Transverse colon (tissue), 3 donors: ENCODE data around the gene PNLIP.

Experiments
- POLR2A ChIP-seq: fragments of 450-650 bp; IDR thresholded peaks from one replicate; pipeline ENCODE4 v1.6.1; 2016; ENCODE audit warnings: antibody characterized with exemption, mild to moderate bottlenecking, moderate library complexity
- TF ChIP-seq, protein P1 (sequence below), 5 experiments: fragments of 200-600 bp in 3 of 5; fragments of 450-650 bp in 2 of 5; sonication (generic) in 3 of 5; IDR thresholded peaks; 1 replicate in 2 of 5; 2 replicates in 3 of 5; pipeline ENCODE4 v1.5.1; 2016 to 2017; ENCODE audit warnings: antibody characterized with exemption in 5 of 5, inconsistent platforms in 3 of 5, mild to moderate bottlenecking in 2 of 5, moderate library complexity in 1 of 5

DNA sequence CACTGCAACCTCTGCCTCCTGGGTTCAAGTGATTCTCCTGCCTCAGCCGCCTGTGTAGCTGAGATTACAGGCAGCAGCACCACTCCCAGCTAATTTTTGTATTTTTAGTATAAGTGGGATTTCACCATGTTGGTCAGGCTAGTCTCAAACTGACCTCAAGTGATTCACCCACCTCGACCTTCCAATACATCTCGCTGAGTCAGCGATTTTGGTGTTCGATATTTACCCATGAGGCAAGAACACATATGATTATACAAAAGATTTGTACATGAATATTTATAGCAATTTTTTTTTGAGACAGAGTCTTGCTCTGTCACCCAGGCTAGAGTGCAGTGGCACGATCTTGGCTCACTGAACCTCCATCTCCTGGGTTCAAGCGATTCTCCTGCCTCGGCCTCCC, 19.8 kb downstream of the PNLIP start:
- TF ChIP-seq POLR2A, result no peak
- TF ChIP-seq, protein P1, sequence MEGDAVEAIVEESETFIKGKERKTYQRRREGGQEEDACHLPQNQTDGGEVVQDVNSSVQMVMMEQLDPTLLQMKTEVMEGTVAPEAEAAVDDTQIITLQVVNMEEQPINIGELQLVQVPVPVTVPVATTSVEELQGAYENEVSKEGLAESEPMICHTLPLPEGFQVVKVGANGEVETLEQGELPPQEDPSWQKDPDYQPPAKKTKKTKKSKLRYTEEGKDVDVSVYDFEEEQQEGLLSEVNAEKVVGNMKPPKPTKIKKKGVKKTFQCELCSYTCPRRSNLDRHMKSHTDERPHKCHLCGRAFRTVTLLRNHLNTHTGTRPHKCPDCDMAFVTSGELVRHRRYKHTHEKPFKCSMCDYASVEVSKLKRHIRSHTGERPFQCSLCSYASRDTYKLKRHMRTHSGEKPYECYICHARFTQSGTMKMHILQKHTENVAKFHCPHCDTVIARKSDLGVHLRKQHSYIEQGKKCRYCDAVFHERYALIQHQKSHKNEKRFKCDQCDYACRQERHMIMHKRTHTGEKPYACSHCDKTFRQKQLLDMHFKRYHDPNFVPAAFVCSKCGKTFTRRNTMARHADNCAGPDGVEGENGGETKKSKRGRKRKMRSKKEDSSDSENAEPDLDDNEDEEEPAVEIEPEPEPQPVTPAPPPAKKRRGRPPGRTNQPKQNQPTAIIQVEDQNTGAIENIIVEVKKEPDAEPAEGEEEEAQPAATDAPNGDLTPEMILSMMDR (IDR thresholded peaks at IDR 0.05), result no peak
